MM.1S (cell line): ENCODE data around the gene SERPINB4.

ENCODE experiments used
- EZH2 ChIP-seq: fragments of 300-600 bp; sonication (generic); optimal IDR thresholded peaks from 2 replicates; pipeline ENCODE3; 2017; ENCODE audit warnings: low read depth, mild to moderate bottlenecking, antibody characterized with exemption, low read length, mixed read lengths
- TF ChIP-seq, protein P1 (sequence below): fragments of 300-600 bp; sonication (generic); IDR thresholded peaks from 2 replicates; pipeline ENCODE4 v1.5.1; 2016; ENCODE audit warnings: antibody characterized with exemption, low read length, mixed read lengths

- TF ChIP-seq, protein P1, sequence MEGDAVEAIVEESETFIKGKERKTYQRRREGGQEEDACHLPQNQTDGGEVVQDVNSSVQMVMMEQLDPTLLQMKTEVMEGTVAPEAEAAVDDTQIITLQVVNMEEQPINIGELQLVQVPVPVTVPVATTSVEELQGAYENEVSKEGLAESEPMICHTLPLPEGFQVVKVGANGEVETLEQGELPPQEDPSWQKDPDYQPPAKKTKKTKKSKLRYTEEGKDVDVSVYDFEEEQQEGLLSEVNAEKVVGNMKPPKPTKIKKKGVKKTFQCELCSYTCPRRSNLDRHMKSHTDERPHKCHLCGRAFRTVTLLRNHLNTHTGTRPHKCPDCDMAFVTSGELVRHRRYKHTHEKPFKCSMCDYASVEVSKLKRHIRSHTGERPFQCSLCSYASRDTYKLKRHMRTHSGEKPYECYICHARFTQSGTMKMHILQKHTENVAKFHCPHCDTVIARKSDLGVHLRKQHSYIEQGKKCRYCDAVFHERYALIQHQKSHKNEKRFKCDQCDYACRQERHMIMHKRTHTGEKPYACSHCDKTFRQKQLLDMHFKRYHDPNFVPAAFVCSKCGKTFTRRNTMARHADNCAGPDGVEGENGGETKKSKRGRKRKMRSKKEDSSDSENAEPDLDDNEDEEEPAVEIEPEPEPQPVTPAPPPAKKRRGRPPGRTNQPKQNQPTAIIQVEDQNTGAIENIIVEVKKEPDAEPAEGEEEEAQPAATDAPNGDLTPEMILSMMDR, result no peak
- TF ChIP-seq EZH2, result no peak
These were observed 40.7 kb upstream of the SERPINB4 start for GRCh38 chr18:63684718-63685117.
